Measurements from ENCODE around the gene MYO9B. TPM values are rescaled to one million over a fixed set of nuclear protein-coding genes. Genes with fewer than 3 reads are reported as not detected.

Gene MYO9B
- total and polyA plus RNA-seq, 2 donors (not counting 1 experiment from before 2014, with no cell fraction given): 32.5 to 52.5 TPM

- no peak for DNase-seq (ENCODE audit: low read depth in 2 of 2)
These were observed 162.4 kb downstream of the MYO9B start for GRCh38 chr19:17237747-17238706.

DNA sequence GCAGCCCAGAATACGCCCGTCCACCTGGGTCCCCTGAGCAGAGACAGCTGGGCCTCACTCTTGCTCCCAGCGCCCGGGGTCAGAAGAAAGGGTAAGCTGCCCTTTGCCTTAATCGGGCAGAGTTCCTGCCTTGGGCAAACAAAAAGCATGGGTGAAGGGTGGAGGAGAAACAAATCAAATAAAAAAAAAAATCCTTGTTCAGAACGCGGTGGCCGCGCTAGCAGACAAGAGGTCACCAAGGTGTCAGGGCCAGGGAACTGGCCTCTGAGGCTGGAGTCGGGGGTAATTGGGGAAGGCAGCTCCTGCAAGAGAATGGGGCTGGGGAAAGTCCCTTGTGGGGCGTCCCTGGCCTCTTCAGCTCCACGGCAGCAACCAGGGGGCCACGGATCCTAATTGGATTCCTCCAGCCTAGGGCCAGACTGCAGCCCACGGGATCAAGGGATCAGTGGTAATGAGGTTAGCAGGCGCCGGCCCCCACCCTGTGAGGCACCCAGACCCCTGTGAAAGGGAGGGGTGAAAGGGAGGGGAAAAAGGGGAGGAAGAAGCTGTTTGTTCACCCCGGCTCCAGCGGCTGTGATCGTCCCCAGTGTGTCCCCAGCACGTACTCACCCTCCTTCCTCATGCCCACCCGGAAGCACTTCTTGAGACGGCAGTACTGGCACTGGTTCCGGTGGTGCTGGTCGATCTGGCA lies 164.6 kb downstream of the MYO9B start:
- no peaks in the 10 kb centered on the region for H3K9me3 ChIP-seq (ENCODE audit: control insufficient read depth, insufficient read depth, low read depth, low read length)
- H3K36me3 ChIP-seq (ENCODE audit: control insufficient read depth, insufficient read depth, low read length): peaks cover 8% of the 10 kb centered on the region
- H3K27me3 ChIP-seq (ENCODE audit: control insufficient read depth, insufficient read depth, low read length): no peaks in the 10 kb centered on the region
- peaks cover 41% of the 10 kb centered on the region for H3K79me2 ChIP-seq (ENCODE audit: control insufficient read depth, insufficient read depth, low read length)
- H3K27ac ChIP-seq (ENCODE audit: insufficient read depth, low read length): no peak overlapping the region
- H3K9ac ChIP-seq (ENCODE audit: insufficient read depth, low read length): no peak overlapping the region
- H3K4me1 ChIP-seq (ENCODE audit: control insufficient read depth, extremely low read depth, insufficient read depth, low read length): peaks cover 5% of the 10 kb centered on the region
- no peak overlapping the region for H3K4me3 ChIP-seq (replicated peaks in 1 of 4; ENCODE audit: control extremely low read depth in 1 of 4, insufficient read depth in 1 of 4, low read depth in 3 of 4, low read length in 4 of 4)
- TF ChIP-seq EZH2 (IDR thresholded peaks at IDR 0.05; ENCODE audit: low read length, missing control alignments): no peak
- TF ChIP-seq CTCF (conservative IDR thresholded peaks at IDR 0.05 in 1 of 2, IDR thresholded peaks at IDR 0.05 in 1 of 2; ENCODE audit: low read depth in 1 of 2, low read length in 2 of 2): no peak
- no peak overlapping the region for H3K4me2 ChIP-seq (ENCODE audit: extremely low read depth, insufficient read depth, low read length)
- DNase-seq (ENCODE audit: low read depth in 2 of 2): no peak
- no peaks in the 10 kb centered on the region for H4K20me1 ChIP-seq (ENCODE audit: control insufficient read depth, extremely low read depth, insufficient read depth, low read length)
- no peak overlapping the region for H2AFZ ChIP-seq (ENCODE audit: low read length)

More at GRCh38 chr19:17237747-17238706, 162.4 kb downstream of the MYO9B start:
- peaks cover 32% of the 10 kb centered on the region for H3K79me2 ChIP-seq (ENCODE audit: control insufficient read depth, insufficient read depth, low read length)
- no peak overlapping the region for H3K9ac ChIP-seq (ENCODE audit: insufficient read depth, low read length)
- H2AFZ ChIP-seq (ENCODE audit: low read length): no peak overlapping the region
- no peaks in the 10 kb centered on the region for H4K20me1 ChIP-seq (ENCODE audit: control insufficient read depth, extremely low read depth, insufficient read depth, low read length)
- no peaks in the 10 kb centered on the region for H3K27me3 ChIP-seq (ENCODE audit: control insufficient read depth, insufficient read depth, low read length)
- peaks cover 9% of the 10 kb centered on the region for H3K4me1 ChIP-seq (ENCODE audit: control insufficient read depth, extremely low read depth, insufficient read depth, low read length)
- H3K36me3 ChIP-seq (ENCODE audit: control insufficient read depth, insufficient read depth, low read length): peaks cover 12% of the 10 kb centered on the region
- no peaks in the 10 kb centered on the region for H3K9me3 ChIP-seq (ENCODE audit: control insufficient read depth, insufficient read depth, low read depth, low read length)
- H3K27ac ChIP-seq (ENCODE audit: insufficient read depth, low read length): no peak overlapping the region
- no peak overlapping the region for H3K4me3 ChIP-seq (replicated peaks in 1 of 4; ENCODE audit: control extremely low read depth in 1 of 4, insufficient read depth in 1 of 4, low read depth in 3 of 4, low read length in 4 of 4)
- TF ChIP-seq EZH2 (IDR thresholded peaks at IDR 0.05; ENCODE audit: low read length, missing control alignments): no peak
- no peak for TF ChIP-seq CTCF (conservative IDR thresholded peaks at IDR 0.05 in 1 of 2, IDR thresholded peaks at IDR 0.05 in 1 of 2; ENCODE audit: low read depth in 1 of 2, low read length in 2 of 2)
- no peak overlapping the region for H3K4me2 ChIP-seq (ENCODE audit: extremely low read depth, insufficient read depth, low read length)

- TF ChIP-seq CTCF (conservative IDR thresholded peaks at IDR 0.05 in 1 of 2, IDR thresholded peaks at IDR 0.05 in 1 of 2; ENCODE audit: low read depth in 1 of 2, low read length in 2 of 2) (no peak), EZH2 (IDR thresholded peaks at IDR 0.05; ENCODE audit: low read length, missing control alignments) (no peak)
- no peaks in the 10 kb centered on the region for H3K9me3 ChIP-seq (ENCODE audit: control insufficient read depth, insufficient read depth, low read depth, low read length)
- no peak overlapping the region for H3K27ac ChIP-seq (ENCODE audit: insufficient read depth, low read length)
- H4K20me1 ChIP-seq (ENCODE audit: control insufficient read depth, extremely low read depth, insufficient read depth, low read length): no peaks in the 10 kb centered on the region
- peaks cover 40% of the 10 kb centered on the region for H3K79me2 ChIP-seq (ENCODE audit: control insufficient read depth, insufficient read depth, low read length)
- no peak overlapping the region for H3K4me2 ChIP-seq (ENCODE audit: extremely low read depth, insufficient read depth, low read length)
- H3K36me3 ChIP-seq (ENCODE audit: control insufficient read depth, insufficient read depth, low read length): peaks cover 8% of the 10 kb centered on the region
- no peak for DNase-seq (ENCODE audit: low read depth in 2 of 2)
- H3K27me3 ChIP-seq (ENCODE audit: control insufficient read depth, insufficient read depth, low read length): no peaks in the 10 kb centered on the region
- H3K4me3 ChIP-seq (replicated peaks in 1 of 4; ENCODE audit: control extremely low read depth in 1 of 4, insufficient read depth in 1 of 4, low read depth in 3 of 4, low read length in 4 of 4): no peak overlapping the region
- H2AFZ ChIP-seq (ENCODE audit: low read length): no peak overlapping the region
- peaks cover 4% of the 10 kb centered on the region for H3K4me1 ChIP-seq (ENCODE audit: control insufficient read depth, extremely low read depth, insufficient read depth, low read length)
- no peak overlapping the region for H3K9ac ChIP-seq (ENCODE audit: insufficient read depth, low read length)
These were observed 165.3 kb downstream of the MYO9B start for GRCh38 chr19:17240826-17241399.
